Urothelium cell line (cell line): Measurements from ENCODE around the gene A4GALT.
A peak's percentile ranks its signal among the peaks of the same experiment; 100 is the strongest.
"Not testable (repeated sequence)": the region's sequence is repeated elsewhere in the genome, so short reads cannot be mapped to it uniquely, and the experiment has no call there.

Experiments
- DNase-seq: peaks from one replicate; pipeline ENCODE4 v3.0.0; 2011; ENCODE audit warnings: low spot score, mixed read lengths
- FAIRE-seq: peaks from 2 replicates; lab custom pipeline; 2011; peaks lifted over from hg19 to GRCh38; lab: Jason Lieb, UNC

Gene A4GALT, protein sequence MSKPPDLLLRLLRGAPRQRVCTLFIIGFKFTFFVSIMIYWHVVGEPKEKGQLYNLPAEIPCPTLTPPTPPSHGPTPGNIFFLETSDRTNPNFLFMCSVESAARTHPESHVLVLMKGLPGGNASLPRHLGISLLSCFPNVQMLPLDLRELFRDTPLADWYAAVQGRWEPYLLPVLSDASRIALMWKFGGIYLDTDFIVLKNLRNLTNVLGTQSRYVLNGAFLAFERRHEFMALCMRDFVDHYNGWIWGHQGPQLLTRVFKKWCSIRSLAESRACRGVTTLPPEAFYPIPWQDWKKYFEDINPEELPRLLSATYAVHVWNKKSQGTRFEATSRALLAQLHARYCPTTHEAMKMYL

DNA sequence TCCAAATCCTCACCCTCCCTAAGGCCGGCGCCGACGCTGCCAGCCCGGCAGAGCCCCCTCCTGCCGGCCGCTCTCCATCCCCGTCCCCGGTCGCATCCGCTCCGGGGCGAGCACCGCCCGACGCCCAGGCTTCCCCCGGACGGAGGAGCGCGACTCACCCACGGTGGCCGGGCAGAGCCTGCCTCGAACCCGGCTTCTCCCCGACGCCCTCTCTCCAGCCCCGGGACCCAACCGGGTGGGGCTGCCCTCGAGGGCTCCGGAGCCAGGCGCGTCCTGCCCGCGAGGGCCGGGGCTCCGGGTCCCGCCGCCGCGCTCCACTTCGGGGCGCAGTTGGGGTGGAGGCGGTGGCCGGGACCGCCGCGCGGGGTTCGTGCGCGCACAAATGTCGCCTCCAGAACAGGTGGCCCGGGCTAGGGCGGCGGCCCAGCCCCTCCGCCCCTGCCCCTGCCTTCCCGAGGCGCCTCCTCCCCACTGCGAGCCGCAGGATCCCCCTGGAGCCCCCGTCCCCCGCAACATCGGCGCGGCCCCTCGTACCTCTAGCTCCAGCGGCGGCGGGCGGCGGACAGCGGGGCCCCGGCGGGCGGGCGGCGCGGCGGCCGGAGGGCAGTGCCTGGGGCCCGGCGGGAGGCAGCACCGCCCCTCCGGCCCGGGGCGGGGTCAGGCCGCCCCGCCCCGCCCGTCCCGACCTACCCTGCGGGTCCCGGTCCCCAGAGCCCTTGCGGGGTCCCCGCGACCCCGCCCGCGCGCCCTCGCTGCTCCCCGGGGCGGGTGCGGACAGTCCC, at the start of gene A4GALT:
A4GALT (minus strand) TSS at position 608 of the 782 bp plus-strand sequence. CDS start 26,919 bp downstream, outside the sequence.
- FAIRE-seq (no peak), DNase-seq (no peak)

DNA sequence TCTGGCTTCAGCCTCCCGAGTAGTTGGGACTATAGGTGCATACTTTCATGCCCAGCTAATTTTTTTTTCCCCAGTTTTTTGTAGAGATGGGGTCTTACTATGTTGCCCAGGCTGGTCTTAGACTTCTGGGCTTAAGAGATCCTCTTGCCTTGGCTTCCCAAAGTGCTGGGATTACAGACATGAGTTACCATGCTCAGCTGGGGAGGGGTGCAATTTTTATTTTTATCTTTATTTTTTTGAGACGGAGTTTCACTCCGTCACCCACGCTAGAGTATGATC, 49.7 kb upstream of the A4GALT start:
- DNase-seq (no peak), FAIRE-seq (no peak)

DNA sequence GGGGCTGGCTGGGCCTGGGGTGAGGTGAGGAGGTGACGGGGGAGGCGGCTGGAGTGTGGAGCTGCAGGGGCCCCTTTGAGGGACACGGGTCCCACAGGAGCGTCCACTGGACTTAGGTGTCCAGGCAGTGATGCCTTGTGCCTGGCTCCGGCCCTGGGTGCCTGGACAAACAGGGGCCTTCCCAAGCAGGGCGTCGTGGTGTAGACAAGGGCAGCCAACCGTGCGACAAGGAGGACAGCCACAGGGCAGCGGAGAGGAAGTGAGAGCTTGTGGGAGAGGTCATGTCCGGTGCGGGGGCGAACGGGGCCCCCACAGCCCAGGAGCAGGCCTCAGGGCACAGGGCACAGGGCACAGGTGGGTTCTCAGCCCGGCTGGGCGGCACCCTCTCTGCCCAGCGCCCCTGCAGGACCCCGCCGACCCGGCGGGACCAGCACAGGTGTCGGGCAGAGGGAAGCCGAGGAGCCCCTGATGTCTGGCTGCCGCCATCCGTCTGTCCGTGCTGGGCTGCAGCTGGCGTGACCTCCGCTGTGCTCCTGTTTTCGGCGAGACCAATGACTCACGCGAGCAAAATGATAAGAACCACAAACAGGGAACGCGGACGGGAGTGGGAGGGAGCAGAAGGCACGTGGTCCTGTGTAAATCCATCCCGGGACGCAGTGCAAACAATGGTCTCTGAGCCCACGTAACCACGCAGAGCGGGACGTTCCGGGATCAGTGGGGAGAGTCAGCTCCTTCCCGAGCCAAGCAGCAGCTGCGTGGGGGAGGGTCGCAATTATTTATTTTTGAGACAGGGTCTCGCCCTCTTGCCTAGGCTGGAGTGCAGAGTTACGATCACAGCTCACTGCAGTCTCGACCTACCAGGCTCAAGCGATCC, 49.1 kb upstream of the A4GALT start:
- DNase-seq (peak; percentile 76), FAIRE-seq (peak; percentile 95)

DNA sequence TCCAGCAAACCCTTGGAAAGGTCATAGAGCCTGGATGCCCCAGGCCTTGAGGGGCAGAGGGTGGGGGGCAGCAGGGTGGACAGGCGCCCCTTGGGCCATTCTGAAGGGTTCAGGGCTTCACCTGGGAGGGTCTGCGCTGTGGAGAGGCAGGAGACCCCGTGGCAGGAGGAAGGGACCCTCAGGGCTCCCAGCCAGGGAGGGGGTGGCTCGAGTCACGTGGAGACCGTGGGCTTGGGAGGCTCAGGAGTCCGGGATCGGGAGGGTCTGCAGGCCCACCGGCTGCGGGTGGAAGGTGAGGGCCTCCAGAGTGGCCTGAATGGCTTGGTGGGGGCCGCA, 48.5 kb upstream of the A4GALT start:
- no peak for DNase-seq
- FAIRE-seq = no peak

DNA sequence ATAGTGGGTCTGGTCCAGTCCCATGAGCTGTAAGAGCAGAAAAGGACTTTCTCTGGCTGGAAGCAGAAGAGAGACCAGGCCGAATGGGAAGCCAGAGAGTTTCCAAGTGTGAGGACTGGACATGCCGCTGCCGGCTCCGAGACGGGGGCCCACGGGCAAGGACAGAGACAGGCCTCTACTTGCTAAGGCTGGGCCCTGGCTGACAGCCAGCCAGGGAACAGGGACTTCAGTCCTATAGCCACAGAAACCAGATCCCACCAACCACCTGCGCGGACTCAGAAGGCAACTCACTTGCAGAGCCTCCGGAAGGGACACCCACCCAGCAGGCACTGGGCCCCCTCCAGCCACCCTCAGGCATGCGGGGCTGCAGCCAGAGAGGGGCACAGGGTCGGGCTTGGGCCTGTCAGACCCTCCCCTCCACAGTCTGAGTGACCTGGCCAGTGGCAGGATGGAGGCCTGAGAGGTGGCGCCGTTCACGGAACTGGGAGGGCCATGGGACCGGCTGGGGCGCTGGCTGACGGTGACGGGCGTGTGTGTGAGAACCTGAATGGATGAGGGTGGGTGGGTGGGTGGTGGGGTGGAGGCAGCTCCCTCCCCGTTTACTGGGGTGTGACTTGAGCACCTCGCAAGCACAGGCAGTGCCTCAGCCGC, 47.8 kb upstream of the A4GALT start:
- no peak for DNase-seq
- FAIRE-seq = no peak

DNA sequence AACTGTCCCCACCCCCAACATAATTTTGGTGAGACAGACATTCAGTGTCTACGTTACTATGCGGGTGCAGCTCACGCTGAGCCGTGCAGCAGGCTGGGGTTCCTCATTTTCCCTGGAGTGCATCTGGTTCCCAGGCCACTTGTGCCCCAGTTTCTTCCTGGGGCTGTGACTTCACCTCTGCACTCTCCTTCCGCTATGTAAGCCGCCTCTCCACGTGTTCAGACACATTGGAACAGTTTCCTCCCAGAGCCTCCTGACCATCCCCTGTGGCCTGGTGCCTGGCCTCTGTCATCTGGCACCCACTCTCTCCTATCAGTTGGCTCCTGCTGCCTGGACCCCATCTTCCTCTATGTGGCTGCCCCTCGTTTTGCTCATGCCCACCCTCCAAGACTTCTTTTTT, 46.2 kb upstream of the A4GALT start:
- no peak for DNase-seq
- FAIRE-seq = no peak

DNA sequence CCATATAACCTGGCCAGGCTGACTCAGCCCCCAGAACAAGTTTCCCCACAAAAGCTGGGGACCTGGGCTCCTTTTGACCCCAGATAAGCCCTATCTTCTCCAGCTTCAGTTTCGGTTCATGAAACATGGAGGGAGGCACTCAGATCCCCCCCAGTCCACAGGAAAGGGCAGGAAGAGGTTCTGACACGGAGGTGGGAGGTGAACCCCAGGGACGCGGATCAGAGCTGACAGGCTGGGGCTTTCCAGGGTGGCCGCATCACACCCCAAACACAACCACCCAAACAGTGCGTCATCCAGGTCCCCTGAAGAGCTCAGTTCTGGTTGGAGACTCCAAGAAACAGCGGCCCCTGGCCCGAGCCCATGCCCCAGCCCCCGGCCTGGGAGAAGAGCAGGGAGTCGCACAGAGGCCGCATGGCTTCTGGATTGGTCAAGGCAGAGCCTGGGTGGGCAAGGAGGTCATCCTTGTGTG, 44.3 kb upstream of the A4GALT start:
- DNase-seq (no peak), FAIRE-seq (no peak)

DNA sequence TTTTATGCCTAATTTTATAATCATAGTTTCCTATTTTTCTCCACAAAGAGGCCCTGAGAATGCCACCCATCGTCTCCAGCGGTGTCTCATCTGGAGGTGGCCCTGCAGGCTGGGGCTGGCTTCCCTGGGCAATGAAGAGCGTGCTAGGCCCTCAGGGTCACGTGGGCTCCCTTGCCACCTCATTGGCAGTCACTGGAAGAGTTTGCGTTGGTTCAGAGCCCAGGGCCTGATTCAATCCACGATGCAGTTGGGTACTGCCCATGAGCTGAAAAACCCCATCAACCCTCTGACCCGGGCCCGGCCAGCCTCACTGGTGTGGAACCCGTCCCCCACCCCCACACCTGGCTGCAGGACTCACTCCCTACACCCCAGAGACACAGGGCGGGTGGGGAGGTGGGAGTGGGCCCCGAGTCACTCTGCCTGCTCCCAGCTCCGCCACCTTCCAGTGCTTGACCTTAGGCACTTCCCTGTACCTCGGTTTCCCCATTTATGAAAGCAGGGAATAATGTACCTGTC, 43.4 kb upstream of the A4GALT start:
- FAIRE-seq (no peak), DNase-seq (no peak)

DNA sequence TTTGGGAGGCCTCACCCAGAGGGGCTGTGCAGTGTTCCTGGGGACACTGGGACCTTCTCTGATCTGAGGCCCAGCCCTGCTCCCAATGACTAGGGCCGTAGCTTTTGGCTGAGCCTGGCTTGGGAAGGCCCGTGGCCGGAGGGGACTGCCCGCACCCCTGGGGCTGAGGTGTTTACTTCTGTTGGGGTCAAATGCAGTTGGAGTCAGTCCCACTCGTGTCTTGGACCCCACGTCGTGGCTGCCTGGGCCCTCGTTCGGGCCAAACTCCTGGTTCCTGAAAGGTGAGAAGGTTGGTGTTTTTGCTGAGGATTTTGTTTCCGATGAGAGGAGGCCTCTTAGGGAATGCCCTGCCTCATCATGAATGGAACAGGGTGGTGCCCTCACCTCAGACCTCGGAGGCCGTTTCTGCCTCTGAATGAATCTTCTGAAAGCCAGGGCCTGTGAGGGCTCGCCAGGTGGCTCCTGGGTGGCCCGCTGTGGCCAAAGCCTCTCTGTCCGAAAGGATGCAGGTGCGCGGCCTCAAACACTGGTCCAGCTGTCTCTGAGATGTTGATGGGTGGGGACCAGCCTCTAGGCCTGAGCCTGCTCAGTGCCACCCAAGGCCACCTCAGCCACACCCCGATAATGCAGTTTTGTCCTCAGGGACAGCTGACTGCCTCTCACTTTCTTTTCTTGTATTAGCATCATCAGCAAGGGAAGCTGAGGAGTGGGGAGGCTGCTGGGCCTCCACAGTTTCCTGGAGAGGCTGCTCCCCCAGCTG, 40.3 kb upstream of the A4GALT start:
- DNase-seq (no peak), FAIRE-seq (peak; percentile 59)

DNA sequence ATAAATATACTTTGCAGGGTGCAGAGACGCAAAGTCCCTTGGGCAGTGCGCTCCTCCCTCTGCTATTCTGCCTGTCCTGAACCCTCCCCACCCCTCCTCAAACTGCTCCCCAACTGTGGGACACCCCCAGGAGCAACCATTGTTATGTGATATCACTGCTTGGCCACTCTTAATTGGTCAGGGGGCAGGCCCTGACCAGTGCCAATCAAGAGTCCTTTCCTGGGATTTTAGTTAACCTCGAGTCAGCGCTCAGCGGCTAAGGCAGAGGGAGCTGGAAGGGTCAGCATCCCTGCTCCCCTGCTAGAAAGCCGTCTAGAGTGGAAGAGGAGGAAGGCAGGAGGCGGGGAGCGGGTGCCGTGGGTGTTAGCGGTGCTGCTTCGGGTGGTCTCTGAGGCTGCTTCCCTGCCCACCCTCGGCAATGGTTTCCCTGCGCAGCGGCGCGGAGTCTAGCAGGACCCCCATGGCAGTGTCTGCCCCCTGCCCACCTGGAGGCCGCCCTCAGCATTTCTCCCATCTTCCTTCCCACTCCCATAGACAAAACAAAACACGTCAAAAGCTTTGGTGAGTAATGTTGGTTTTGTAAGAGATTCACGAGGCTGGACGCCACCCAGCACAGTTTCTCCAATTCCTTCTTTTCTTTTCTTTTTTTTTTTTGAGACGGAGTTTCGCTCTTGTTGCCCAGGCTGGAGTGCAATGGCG, 38.4 kb upstream of the A4GALT start:
- FAIRE-seq (no peak), DNase-seq (no peak)

DNA sequence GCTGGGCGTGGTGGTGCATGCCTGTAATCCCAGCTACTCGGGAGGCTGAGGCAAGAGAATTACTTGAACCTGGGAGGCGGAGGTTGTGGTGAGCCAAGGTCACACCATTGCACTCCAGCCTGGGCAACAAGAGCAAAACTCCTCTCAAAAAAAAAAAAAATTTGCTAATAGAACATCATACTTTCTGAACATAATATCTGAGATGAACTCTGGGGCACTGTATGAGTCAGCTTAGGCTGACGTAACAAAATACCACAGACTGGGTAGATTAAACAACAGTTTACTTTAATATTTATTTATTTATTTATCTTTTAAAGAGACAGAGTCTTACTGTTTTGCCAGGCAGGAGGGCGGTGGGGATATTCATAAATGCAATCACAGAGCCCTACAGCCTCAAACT, 34.9 kb upstream of the A4GALT start:
- not testable (repeated sequence) for FAIRE-seq
- DNase-seq = peak; percentile 59

DNA sequence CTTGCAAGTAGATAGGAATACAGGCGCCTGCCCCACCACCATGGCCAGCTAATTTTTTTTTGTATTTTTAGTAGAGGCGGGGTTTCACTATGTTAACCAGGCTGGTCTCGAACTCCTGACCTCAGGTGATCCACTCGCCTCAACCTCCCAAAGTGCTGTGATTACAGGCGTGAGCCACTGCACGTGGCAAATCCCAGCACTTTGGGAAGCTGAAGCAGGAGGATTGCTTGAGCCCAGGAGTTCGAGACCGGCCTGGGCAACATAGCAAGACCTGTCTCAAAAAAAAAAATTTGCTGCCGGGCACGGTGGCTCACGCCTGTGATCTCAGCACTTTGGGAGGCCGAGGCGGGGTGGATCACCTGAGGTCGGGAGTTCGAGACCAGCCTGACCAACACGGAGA, 34.5 kb upstream of the A4GALT start:
- DNase-seq, FAIRE-seq: not testable (repeated sequence)

DNA sequence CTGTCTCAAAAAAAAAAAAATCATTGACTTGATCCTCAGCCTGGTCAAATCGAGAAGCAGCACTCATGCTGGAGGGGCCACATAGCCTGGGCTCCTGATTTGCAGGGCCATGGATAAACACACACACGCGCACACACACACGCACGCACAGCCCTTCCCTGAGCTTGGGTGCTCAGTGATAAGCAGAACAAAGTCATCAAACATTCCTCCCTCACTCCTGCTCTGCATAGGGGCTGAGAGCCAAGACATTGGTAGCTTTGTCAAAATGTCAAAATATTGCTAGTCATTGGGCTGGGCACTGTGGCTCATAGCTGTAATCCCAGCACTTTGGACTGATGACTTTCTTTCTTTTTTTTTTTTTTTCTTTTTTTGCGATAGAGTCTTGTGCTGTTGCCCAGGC, 34.0 kb upstream of the A4GALT start:
- DNase-seq = peak; percentile 30
- FAIRE-seq = peak; percentile 92

DNA sequence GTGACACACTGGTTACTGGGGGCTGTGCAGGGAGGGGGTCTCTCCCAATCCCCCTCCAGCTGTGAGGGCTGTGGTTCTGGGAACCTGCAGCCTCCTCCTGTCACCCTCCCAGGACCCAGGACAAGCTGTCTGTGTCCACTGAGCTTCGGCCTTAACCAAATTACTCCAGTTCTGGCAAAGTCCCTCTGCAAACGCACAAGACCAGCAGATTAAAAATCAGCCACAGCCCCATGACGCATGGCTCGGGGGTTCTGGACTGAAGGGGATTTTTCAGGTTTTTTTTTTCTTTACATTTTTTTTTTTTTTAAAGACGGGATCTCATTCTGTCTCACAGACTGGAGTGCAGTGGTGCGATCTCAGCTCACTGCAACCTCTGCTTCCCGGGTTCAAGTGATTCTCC, 32.2 kb upstream of the A4GALT start:
- no peak for FAIRE-seq
- peak; percentile 13 for DNase-seq

DNA sequence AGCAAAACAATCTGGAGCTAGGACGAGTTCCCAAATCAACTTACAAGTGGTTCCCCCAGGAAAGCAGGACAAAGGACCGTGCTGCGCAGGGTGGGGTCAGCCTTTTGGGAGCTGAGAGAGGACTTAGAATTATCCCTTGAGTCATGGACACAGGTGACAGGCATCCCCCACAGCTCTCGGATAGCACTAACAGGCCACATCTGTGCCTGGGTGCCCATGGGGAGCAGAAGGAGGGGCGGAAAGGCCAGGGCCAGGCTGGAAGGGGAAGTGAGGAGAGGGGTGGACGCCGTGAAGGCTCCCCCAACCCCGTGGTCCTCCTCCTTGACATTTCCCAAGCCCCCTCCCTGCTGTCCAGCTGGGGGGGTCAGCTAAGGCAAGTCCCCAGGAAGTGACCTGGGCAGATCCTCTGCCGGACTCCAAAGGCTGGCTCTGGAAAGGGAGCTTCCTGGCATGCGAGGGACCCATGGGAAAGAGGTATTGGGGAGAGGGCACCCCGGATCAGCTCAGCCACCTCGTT, 31.6 kb upstream of the A4GALT start:
- no peak for FAIRE-seq
- DNase-seq = peak; percentile 7

DNA sequence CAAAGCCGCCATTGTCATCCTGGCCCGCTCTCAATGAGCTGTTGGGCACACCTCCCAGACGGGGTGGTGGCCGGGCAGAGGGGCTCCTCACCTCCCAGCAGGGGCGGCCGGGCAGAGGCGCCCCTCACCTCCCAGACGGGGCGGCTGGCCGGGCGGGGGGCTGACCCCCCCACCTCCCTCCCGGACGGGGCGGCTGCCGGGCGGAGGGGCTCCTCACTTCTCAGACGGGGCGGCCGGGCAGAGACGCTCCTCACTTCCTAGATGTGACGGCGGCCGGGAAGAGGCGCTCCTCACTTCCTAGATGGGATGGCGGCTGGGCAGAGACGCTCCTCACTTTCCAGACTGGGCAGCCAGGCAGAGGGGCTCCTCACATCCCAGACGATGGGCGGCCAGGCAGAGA, 29.8 kb upstream of the A4GALT start:
- FAIRE-seq, DNase-seq: not testable (repeated sequence)

DNA sequence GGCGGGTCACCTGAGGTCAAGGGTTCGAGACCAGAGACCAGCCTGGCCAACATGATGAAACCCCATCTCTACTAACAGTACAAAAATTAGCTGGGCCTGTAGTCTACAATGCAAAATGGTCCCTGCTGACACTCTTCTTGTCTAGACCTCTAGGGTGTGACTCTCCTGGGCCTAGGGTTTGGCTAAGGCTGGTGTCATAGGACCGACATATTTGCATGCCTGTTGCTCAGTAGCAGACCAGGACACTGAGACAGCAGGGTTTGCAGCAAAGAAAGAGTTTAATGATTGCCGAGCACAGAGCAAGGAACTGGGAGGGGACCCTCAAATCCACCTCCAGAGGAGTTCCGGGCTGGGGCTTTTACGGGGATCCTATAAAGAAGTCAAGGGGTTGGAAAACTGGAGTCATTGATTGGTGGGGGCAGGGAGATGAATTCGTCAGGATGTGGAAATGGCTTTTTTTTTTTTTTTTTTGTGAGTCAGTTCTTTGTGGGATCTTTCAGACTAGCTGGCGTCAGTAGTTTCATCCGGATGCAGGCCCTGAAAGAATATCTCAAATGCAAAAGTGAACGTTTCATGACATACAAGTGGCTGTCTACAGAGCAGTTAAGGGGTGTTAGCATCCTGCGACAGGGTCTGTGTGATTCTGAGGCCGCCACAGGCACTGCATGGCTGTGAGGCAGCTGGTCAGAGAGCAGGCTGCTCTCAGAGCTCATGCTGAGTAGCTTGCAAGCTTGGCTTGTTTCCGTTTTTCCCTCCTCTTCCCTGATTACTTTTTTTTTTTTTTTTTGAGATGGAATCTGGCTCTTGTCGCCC, 27.2 kb upstream of the A4GALT start:
- DNase-seq = peak; percentile 65
- FAIRE-seq = peak; percentile 5

DNA sequence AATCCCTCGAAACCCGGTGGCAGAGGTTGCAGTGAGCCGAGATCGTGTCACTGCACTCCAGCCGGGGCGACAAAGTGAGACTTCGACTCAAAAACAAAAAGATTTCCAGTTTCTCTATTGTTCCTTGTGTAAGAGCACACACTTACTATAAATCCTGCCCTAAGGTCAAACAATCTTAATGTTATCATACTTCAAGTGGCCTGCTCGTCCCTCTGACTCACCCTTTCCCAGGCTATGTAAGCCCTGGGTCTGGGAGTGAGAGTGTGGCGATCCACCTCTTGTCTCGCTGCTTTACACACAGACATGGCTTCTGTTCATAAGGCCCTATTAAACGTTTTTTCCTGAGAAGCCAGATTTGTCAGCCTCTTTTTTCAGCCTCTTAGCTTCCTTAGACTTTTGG, 24.4 kb upstream of the A4GALT start:
- FAIRE-seq = no peak
- DNase-seq = peak; percentile 71
